ENCODE data around the gene IFI35.

GRCh38 chr17:42989726-42990652 lies 16.6 kb upstream of the IFI35 start:
- no peak for TF ChIP-seq CTCF (IDR thresholded peaks at IDR 0.05; ENCODE audit: insufficient read depth, low read length)
- TF ChIP-seq REST (IDR thresholded peaks at IDR 0.05; ENCODE audit: insufficient replicate concordance, low read depth): no peak
